NT2/D1 (cell line): ENCODE results near the gene PRSS38.

Experiments
- SUZ12 ChIP-seq: IDR thresholded peaks from 2 replicates; pipeline ENCODE4 v1.6.1; 2011; ENCODE audit not compliant: insufficient read length, insufficient read depth; ENCODE audit errors: extremely low read depth
- YY1 ChIP-seq: IDR thresholded peaks from 2 replicates; pipeline ENCODE4 v1.6.1; 2011; ENCODE audit not compliant: insufficient read length, insufficient read depth
- ZNF274 ChIP-seq: IDR thresholded peaks from 2 replicates; pipeline ENCODE4 v1.6.1; 2011; ENCODE audit warnings: mild to moderate bottlenecking, low read depth, low read length

GRCh38 chr1:227883073-227883520, 67.6 kb downstream of the PRSS38 start:
- TF ChIP-seq ZNF274 (no peak), YY1 (no peak), SUZ12 (no peak)
